Small intestine (tissue), 7 donors: Measurements from ENCODE around the gene CIRBP. TPM values are rescaled to one million over a fixed set of nuclear protein-coding genes. Genes with fewer than 3 reads are reported as not detected.

ENCODE experiments used
- DNase-seq, 2 donors: peaks; one replicate each; pipeline versions ENCODE4 v3.0.0 to v3.0.0-alpha.2; 2013
- FAIRE-seq: peaks from 2 replicates; lab custom pipeline; 2012; peaks lifted over from hg19 to GRCh38; lab: Jason Lieb, UNC
- H3K27ac ChIP-seq, 3 donors: one replicate each; pipeline ENCODE4 v1.5.1; 2013; ENCODE audit warnings: low read length in 2 of 3, mild to moderate bottlenecking in 2 of 3, control low read depth in 1 of 3, inconsistent platforms in 1 of 3, low read depth in 1 of 3, moderate library complexity in 1 of 3
- H3K27me3 ChIP-seq, 3 donors: one replicate each; pipeline ENCODE4 v1.6.1; 2013; ENCODE audit warnings: low read length in 3 of 3, inconsistent platforms in 1 of 3; ENCODE audit not compliant: control insufficient read depth in 3 of 3, insufficient read depth in 3 of 3
- H3K36me3 ChIP-seq, 3 donors: one replicate each; pipeline ENCODE4 v1.6.1; 2013; ENCODE audit warnings: low read length in 3 of 3, inconsistent platforms in 1 of 3, low read depth in 1 of 3, mild to moderate bottlenecking in 1 of 3, moderate library complexity in 1 of 3; ENCODE audit not compliant: control insufficient read depth in 3 of 3, insufficient read depth in 2 of 3
- H3K4me1 ChIP-seq, 3 donors: one replicate each; pipeline ENCODE4 v1.6.1; 2013; ENCODE audit warnings: low read length in 2 of 3, inconsistent platforms in 1 of 3, low read depth in 1 of 3, mild to moderate bottlenecking in 1 of 3, moderate library complexity in 1 of 3; ENCODE audit not compliant: control insufficient read depth in 3 of 3, insufficient read depth in 2 of 3
- H3K4me3 ChIP-seq, 3 donors: one replicate each; pipeline ENCODE4 v1.5.1; 2013; ENCODE audit warnings: low read length in 3 of 3, control low read depth in 1 of 3, inconsistent platforms in 1 of 3, low read depth in 1 of 3, mild to moderate bottlenecking in 1 of 3, moderate library complexity in 1 of 3
- H3K9me3 ChIP-seq, 2 donors: one replicate each; pipeline ENCODE4 v1.6.1; 2013; ENCODE audit warnings: low read depth in 1 of 2, low read length in 1 of 2; ENCODE audit not compliant: control insufficient read depth in 2 of 2, insufficient read depth in 1 of 2
- WGBS, 3 donors: extraction: QIAGEN DNeasy Blood & Tissue Kit; methylation state at CpG; one replicate each; pipeline ENCODE4 v1.1.7; 2013; 5-methylcytosine and 5-hydroxymethylcytosine counted together
- polyA plus RNA-seq, 4 donors: library from polyadenylated mRNA; stranded (reverse) in 3 of 4; unstranded in 1 of 4; fragments of 200-250 nt in 3 of 4; fragments of 120-200 nt in 1 of 4; gene quantifications; one replicate each; pipeline versions ENCODE4 v1.2.1 to v1.2.3, GENCODE V29; 2013
- donor health status: healthy with polysubstance abuse.
- donor health status: control.
- donor health status: control.
- donor health status: Bipolar disorder and iron deficiency.
- donor health status: healthy.

CIRBP gene
- polyA plus RNA-seq, 4 donors = 250 to 543 (median 373) TPM

GRCh38 chr19:1279782-1280341, 10.7 kb downstream of the CIRBP start:
- Histone ChIP-seq H3K27ac (no peak overlapping the region), H3K36me3 (peaks cover 0 to 54% (median 2%) of the 10 kb centered on the region in 3 donors), H3K27me3 (no peaks in the 10 kb centered on the region), H3K9me3 (no peaks in the 10 kb centered on the region), H3K4me1 (peaks cover 0 to 36% (median 4%) of the 10 kb centered on the region in 3 donors), H3K4me3 (no peak overlapping the region)
- FAIRE-seq (no peak), DNase-seq (peak; percentile 83 to 93)
- 32 to 35% (median 33%) methylated on average over 10 of the region's 10 CpGs for WGBS, 3 donors

GRCh38 chr19:1280636-1281568, 11.8 kb downstream of the CIRBP start:
- WGBS, 3 donors = 84 to 87% (median 86%) methylated on average over 42 to 53 of the region's 53 CpGs
- H3K4me3 ChIP-seq = no peak overlapping the region
- H3K36me3 ChIP-seq = peaks cover 0 to 51% (median 2%) of the 10 kb centered on the region in 3 donors
- H3K27me3 ChIP-seq = peaks cover 0 to 3% (median 3%) of the 10 kb centered on the region in 3 donors
- H3K4me1 ChIP-seq = peaks cover 0 to 38% (median 3%) of the 10 kb centered on the region in 3 donors
- H3K9me3 ChIP-seq = no peaks in the 10 kb centered on the region
- no peak for FAIRE-seq
- DNase-seq = no peak
- H3K27ac ChIP-seq = no peak overlapping the region

DNA sequence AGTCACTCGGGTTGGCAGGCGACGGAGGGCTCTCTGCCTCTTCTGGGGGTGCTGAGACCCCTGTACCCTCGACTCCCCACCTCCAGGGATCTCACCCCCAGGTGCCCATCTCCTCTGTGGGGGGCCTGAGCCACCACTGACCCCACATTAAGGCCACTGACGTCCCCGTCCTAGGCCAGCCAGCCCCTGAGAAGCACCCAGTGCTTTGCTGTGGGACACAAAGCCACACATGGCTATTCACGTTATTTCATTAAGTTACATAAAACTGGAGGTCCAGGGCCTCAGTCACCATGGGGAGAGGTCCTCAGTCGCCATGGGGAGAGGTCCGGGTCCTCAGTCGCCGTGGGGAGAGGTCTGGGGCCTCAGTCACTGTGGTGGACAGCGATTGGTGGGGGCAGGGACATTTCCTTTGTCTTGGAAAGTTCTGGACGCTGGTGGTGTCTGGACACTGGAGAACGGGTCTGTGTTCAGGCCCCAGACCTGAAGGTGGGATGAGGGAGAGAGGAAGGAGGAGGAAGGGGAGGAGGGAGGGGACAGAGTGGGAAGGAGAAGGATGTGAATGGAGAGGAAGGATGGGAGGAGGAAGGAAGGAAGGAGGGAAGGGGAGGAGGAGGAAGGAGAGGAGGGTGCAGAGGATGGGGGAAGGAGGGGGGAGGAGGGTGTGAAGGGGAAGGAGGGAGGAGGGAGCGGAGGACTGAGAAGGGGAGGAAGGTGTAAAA, 12.6 kb downstream of the CIRBP start:
- DNase-seq = no peak
- H3K4me1 ChIP-seq = peaks cover 0 to 30% (median 0%) of the 10 kb centered on the region in 3 donors
- H3K4me3 ChIP-seq = no peak overlapping the region
- H3K36me3 ChIP-seq = peaks cover 0 to 48% (median 2%) of the 10 kb centered on the region in 3 donors
- WGBS, 3 donors = 68 to 75% (median 73%) methylated on average over 15 of the region's 15 CpGs
- no peak overlapping the region for H3K27ac ChIP-seq
- peaks cover 0 to 7% (median 3%) of the 10 kb centered on the region in 3 donors for H3K27me3 ChIP-seq
- H3K9me3 ChIP-seq = no peaks in the 10 kb centered on the region
- no peak for FAIRE-seq

DNA sequence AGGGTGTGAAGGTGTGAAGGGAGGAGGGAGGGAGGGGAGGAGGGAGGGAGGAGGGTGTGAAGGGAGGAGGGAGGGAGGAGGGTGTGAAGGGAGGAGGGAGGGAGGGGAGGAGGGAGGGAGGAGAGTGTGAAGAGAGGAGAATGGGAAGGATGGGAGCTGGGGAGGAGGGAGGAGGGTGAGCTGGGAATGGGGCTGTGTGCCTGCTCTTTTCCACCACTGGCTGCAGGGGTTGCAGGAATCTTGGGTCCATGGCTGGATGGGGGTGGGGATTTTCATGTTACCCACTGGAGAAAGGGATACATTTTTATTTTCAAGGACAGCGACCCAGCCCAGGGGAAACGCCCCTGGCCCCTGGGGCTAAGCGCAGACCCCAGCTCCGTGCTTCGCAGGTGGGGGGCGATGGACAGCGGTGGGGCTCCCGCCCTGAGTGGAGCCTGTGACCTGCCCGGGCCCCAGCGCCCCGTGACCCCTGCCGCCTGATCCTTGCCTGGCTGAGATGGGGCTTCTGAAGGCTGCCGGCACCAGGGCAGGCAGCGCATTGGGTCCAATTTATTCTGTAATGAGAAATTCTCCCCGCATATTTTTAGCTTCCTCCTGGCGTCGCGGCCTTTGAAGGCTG, 13.6 kb downstream of the CIRBP start:
- 68 to 82% (median 80%) methylated on average over 11 to 18 of the region's 18 CpGs for WGBS, 3 donors
- Histone ChIP-seq H3K4me1 (peaks cover 0 to 31% (median 0%) of the 10 kb centered on the region in 3 donors), H3K27me3 (peaks cover 0 to 11% (median 3%) of the 10 kb centered on the region in 3 donors), H3K27ac (peak overlapping the region in 2 of 3 donors; percentile 82 to 88), H3K4me3 (peak overlapping the region in 1 of 3 donors; percentile 46), H3K9me3 (no peaks in the 10 kb centered on the region), H3K36me3 (peaks cover 0 to 47% (median 2%) of the 10 kb centered on the region in 3 donors)
- DNase-seq (no peak), FAIRE-seq (no peak)

- peaks cover 0 to 47% (median 2%) of the 10 kb centered on the region in 3 donors for H3K36me3 ChIP-seq
- FAIRE-seq (no peak), DNase-seq (peak in 1 of 2 donors; percentile 52)
- H3K4me1 ChIP-seq = peaks cover 0 to 37% (median 0%) of the 10 kb centered on the region in 3 donors
- H3K27ac ChIP-seq = peak overlapping the region; percentile 82 to 99 (median 88)
- 27 to 54% (median 44%) methylated on average over 25 to 29 of the region's 29 CpGs for WGBS, 3 donors
- no peaks in the 10 kb centered on the region for H3K9me3 ChIP-seq
- H3K4me3 ChIP-seq = peak overlapping the region in 1 of 3 donors; percentile 46
- H3K27me3 ChIP-seq = peaks cover 0 to 11% (median 3%) of the 10 kb centered on the region in 3 donors
These were observed 14.2 kb downstream of the CIRBP start for GRCh38 chr19:1283207-1283916.

DNA sequence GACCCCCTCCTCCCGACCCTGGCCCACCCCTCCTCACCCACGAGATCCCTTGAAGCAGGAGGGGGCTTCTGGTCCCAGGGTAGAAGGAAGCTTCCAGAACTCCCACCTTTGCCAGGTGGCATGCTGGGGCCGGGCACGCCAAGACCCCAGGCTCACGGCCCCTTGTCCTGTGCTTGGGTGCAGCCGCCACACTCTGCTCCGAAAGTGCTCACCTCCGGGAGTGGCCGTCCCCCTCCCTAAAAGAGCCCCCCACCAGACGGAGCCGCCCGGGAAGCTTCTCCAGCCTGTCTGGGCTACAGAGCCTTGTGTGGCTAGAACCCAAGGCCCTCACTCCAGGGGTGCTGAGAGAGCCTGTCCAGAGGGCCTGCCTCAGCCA, 14.8 kb downstream of the CIRBP start:
- no peaks in the 10 kb centered on the region for H3K9me3 ChIP-seq
- peak overlapping the region; percentile 82 to 99 (median 88) for H3K27ac ChIP-seq
- peaks cover 0 to 47% (median 2%) of the 10 kb centered on the region in 3 donors for H3K36me3 ChIP-seq
- peaks cover 0 to 11% (median 3%) of the 10 kb centered on the region in 3 donors for H3K27me3 ChIP-seq
- WGBS, 3 donors = 34 to 72% (median 51%) methylated on average over 12 of the region's 12 CpGs
- H3K4me3 ChIP-seq = peak overlapping the region in 2 of 3 donors; percentile 18 to 46
- peaks cover 0 to 39% (median 0%) of the 10 kb centered on the region in 3 donors for H3K4me1 ChIP-seq
- FAIRE-seq = no peak
- DNase-seq = no peak

DNA sequence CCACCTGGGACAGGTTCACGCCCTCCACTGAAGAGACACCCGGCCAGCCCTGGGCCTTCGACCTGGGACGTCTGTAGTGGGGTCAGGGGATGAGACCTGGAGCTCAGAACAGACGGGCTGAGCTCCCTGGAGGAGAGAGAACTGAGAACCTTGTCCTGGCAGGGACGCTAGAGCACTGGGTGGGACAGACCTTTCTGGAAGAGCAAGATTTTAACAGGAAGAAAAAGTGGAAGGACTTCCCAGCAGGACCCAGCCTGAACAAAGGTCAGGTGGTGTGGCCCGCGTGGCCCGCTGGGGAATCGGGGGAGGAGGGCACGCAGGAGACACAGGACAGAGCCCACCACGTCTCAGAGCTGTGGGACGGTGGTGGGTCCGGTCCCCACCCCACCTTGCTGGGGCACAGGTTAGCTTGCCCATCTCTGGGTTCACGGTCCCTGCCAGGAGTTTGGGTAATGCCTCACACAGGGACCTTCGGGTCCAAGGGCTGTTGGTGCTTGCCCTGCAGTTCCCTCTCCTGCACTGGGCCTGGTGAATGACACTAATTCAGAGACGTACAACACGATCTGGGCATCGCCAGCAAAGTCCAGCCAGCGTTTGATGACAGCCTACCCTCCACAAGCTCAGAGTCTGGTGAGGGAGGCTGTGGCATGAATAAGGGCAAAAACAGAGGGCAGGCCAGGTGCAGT, 15.3 kb downstream of the CIRBP start:
- H3K4me1 ChIP-seq = peaks cover 0 to 42% (median 0%) of the 10 kb centered on the region in 3 donors
- peak; percentile 88 to 92 for DNase-seq
- H3K27ac ChIP-seq = peak overlapping the region; percentile 82 to 99 (median 88)

More for the DNA sequence above, 15.3 kb downstream of the CIRBP start:
- Histone ChIP-seq H3K9me3 (no peaks in the 10 kb centered on the region), H3K4me3 (peak overlapping the region in 2 of 3 donors; percentile 18 to 46), H3K27me3 (peaks cover 0 to 11% (median 3%) of the 10 kb centered on the region in 3 donors), H3K36me3 (peaks cover 0 to 47% (median 0%) of the 10 kb centered on the region in 3 donors)
- WGBS, 3 donors = 17 to 55% (median 32%) methylated on average over 20 of the region's 20 CpGs
- no peak for FAIRE-seq
